Activated CD4-positive, alpha-beta T cell treated with anti-CD3 and anti-CD28 coated beads, Interleukin-2, amount 50 U/mL, for 4 hours (primary cell): ENCODE data around the gene ZNF778.
"Not testable (repeated sequence)": the region's sequence is repeated elsewhere in the genome, so short reads cannot be mapped to it uniquely, and the experiment has no call there.

Experiments used
- DNase-seq, 2 experiments: peaks; one replicate each; pipeline ENCODE4 v3.0.0-alpha.2; 2020

Gene ZNF778

GRCh38 chr16:89183463-89183862 is 34.0 kb upstream of the ZNF778 start:
- DNase-seq: no peak

DNA sequence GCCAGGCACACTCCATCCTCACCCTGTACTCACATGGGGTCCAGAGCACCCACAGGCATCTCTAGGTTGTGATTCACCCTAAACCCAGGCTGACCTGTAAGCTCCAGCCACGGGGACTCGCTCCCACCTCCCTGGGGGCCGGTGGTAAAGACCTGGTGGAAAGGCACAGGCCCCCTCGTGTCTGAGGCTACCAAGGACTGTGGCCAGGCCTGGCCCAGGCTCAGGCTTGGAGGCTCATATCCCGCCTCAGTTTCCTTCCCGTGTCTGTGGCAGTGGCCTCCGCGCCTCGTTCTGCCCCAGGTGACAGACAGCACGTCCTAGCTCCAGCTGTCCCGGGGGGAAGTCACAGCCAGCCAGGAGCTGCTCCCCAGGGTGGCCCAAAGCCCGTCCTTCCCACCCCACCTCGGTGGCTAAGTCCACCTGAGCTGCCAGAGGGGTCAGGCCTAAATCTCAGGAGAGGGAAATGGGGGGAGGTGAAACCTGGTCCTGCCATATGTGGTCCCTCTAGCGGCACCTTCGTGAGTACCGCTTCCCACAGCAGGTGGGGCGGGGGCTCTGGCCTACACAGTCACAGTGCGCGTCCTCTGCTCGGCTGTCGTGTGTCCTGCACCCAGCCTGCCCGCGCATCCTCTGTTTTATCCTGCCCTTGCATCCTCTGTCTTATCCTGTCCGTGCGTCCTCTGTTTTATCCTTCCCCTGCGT is 33.4 kb upstream of the ZNF778 start:
- no peak for DNase-seq

DNA sequence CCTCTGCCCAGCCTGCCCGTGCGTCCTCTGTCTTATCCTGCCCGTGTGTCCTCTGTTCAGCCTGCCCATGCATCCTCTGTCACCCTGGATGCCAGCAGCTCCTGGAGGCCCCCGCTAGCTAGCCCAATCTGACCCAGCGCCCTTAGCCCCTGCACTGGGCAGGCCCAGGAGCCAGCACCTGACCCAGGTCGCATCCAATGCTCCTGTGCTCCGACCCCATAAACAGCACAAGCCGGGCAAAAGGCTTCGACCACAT is 32.9 kb upstream of the ZNF778 start:
- DNase-seq: no peak

DNA sequence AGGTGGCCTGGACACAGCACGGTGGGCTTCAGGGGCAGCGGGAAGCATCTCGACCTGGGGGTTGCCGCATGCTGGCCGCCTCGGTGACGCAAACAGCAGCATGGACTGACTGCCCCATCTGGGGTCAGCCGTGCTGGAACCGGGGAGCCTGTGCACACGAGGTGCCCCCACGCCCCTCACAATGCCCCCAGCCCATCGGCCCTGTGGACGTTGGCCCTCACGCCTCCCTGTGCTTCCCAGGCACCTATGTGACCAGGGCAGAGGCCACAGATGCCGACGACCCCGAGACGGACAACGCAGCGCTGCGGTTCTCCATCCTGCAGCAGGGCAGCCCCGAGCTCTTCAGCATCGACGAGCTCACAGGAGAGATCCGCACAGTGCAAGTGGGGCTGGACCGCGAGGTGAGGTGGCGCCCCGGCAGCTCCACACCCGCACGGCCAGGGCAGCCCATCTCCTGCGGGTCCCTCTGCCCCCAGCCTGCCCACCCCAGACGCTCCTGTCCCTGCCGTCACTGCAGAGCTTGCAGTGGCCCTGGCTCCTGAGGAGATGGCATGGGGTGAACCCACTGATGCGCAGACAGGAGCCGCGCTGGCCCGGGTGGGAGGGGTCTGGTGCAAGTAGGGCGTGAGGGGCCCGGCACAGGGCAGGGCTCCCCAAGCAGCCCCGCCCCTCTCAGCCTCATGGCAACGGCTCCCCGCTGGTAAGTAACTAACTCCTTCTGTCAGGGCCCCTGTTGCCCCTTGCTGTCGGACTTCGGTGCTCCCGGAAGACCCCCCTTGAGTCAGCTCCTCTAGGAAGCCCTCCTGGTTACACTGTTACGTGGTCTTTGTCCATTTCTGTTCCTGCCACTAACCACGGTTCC is 32.3 kb upstream of the ZNF778 start:
- DNase-seq: peak in 1 of 2 experiments; percentile 0

DNA sequence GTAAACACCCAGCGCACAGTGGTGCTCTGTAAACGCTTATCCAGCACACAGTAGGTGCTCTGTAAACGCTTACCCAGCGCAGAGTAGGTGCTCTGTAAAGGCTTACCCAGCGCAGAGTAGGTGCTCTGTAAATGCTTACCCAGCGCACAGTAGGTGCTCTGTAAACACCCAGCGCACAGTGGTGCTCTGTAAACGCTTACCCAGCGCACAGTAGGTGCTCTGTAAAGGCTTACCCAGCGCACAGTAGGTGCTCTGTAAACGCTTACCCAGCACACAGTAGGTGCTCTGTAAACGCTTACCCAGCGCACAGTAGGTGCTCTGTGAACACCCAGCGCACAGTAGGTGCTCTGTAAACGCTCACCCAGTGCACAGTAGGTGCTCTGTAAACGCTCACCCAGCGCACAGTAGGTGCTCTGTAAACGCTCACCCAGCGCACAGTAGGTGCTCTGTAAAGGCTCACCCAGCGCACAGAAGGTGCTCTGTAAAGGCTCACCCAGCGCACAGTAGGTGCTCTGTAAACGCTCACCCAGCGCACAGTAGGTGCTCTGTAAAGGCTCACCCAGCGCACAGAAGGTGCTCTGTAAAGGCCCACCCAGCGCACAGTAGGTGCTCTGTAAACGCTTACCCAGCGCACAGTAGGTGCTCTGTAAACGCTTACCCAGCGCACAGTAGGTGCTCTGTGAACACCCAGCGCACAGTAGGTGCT is 31.5 kb upstream of the ZNF778 start:
- not testable (repeated sequence) for DNase-seq

GRCh38 chr16:89186593-89187031 is 30.9 kb upstream of the ZNF778 start:
- not testable (repeated sequence) for DNase-seq

- no peak for DNase-seq
Measured at GRCh38 chr16:89187032-89187769, 30.3 kb upstream of the ZNF778 start.

- DNase-seq: no peak
Measured at GRCh38 chr16:89187770-89188392, 29.6 kb upstream of the ZNF778 start.

- DNase-seq: not testable (repeated sequence)
Measured at GRCh38 chr16:89188471-89189357, 28.8 kb upstream of the ZNF778 start.

DNA sequence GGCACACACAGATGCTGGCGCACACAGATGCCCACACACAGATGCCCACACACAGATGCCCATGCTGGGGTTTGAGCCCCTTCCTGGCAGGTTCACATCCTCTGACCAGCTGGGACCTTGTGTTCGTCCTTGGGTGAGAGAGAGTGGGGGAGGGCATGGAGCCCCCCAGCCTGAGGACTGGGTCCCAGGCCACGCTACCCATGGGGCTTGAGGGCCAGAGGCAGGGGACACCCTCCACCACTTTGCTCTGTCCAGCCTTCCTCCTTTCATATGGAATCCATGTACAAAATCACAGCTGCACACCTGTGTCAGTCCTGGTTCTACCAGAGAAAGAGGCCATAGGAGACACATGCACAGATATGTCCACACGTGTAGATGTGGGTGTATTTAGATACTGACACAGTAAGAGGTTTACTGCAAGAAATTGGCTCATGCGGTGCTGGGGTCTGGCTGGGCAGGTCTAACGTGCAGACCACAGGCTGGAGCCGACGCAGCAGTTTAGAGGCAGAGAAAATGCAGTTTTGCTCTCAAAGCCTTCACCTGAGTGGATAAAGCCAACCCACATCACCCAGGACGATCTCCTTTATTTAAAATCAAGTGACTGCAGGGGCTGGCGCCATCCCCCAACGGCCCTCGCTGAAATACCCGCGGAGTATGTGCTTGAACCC is 28.0 kb upstream of the ZNF778 start:
- DNase-seq: no peak

DNA sequence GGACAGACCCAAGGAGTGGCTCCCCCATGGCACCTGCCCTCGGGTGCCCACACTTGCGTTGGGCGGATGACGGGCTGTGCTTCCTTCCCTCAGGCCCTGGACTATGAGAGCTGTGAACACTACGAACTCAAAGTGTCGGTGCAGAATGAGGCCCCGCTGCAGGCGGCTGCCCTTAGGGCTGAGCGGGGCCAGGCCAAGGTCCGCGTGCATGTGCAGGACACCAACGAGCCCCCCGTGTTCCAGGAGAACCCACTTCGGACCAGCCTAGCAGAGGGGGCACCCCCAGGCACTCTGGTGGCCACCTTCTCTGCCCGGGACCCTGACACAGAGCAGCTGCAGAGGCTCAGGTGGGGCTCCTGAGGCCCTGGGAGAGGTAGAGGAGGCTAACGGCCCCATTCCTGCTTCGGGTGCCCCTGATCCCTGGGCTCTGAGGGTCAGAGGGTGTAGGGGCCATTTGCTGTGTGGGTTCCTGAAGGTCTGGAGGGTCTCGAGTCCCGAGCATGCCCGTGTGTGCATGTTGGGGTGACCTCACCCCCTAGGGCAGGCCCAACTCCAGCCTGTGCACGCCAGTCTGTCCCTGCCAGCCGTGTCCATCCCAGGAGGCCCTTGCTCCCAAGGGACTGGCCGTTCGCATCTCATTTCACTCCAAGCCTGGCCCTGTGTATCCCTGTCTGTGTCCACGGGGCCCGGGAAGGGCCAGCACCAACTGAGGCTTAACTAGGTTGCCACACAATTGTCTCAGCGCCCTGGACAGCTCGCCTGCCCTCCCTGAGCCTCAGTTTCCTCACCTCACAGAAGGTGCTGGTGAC is 27.1 kb upstream of the ZNF778 start:
- no peak for DNase-seq

- no peak for DNase-seq
Measured at GRCh38 chr16:89191033-89191900, 26.2 kb upstream of the ZNF778 start.

- no peak for DNase-seq
Measured at GRCh38 chr16:89191901-89192185, 25.7 kb upstream of the ZNF778 start.

- peak; percentile 52 to 63 for DNase-seq
Measured at GRCh38 chr16:89192186-89192955, 25.1 kb upstream of the ZNF778 start.

GRCh38 chr16:89192956-89193575 is 24.4 kb upstream of the ZNF778 start:
- DNase-seq: no peak

DNA sequence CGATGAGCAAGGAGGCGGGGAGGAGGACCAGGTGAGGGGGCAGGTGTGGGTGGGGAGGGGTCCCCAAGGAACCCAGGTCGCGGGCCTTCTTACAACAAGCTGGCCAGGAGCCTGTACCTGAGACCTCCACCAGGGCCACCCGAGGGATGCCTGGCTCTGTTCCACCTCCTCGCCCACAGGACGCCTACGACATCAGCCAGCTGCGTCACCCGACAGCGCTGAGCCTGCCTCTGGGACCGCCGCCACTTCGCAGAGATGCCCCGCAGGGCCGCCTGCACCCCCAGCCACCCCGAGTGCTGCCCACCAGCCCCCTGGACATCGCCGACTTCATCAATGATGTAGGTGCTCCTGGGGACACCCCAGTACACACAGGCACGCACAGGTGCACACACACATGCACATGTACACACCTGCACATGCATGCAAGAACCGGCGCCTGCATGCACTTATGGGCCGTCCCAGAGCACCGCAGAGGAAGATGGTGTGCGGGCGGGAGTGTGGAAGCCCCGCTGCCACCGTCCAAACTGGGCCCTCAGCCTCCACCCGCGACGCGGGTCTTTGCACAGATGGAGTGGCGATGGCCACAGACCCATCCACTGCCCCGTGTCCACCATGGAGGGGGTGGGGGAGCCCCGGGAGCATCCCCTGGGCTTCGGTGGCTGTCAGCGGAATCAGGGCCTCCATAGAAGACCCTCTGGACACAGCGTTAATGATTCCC is 23.8 kb upstream of the ZNF778 start:
- DNase-seq: no peak
